Nucleus accumbens (tissue), 56 donors: Measurements from ENCODE around the gene NSFL1C.
A peak's percentile ranks its signal among the peaks of the same experiment; 100 is the strongest.
"Not testable (repeated sequence)": the region's sequence is repeated elsewhere in the genome, so short reads cannot be mapped to it uniquely, and the experiment has no call there.

Experiments
- DNase-seq, 56 donors: peaks; one replicate each; lab custom pipeline; 2025; lab: John Stamatoyannopoulos, UW

Gene NSFL1C

DNA sequence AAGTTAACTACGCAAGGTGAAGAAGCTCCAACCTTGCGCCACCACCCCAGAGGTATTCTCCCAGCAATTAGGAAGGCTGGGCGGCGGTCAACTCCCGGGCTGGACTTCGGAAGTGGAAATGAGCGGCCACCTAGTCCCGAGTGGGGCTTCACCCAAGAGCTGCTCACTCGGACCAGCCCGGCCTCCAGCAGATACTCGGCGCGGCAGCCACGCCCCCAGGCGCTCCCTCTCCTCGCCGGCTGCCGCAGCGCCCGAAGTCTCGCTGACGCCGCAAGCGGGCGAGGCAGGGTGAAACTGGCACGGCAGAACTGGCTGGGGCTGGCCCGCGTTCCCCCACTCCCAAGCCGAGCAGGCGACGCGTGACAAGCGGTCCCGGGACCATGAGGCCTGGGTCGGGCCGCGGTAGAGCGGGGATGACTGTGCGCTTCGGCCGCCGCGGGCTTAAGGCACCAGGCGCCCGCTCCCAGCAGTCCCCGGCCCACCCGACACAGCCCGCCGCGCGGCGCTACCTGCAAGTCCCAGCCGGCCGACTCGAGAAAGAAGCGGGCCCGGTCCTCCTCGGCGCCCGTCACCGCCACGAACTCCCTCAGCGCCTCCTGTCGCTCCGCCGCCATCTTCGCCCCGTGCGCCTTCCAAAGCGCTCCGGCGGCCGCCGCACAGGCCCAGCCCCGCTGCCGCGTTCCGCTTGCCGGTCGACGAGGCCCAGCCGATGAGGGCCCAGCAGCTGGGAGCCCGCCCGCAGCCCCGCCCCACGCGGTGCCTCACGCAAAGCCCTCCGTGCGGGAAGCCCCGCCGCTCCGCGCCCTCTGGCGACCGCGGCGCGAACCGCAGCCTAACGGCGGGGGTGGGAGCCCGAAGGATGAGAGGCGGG is at the start of gene NSFL1C:
NSFL1C (minus strand) TSS at position 639 of the 871 bp plus-strand sequence; CDS start at position 614, 25 bp downstream.
- peak in 55 of 56 donors; percentile 22 to 97 (median 90) for DNase-seq

DNA sequence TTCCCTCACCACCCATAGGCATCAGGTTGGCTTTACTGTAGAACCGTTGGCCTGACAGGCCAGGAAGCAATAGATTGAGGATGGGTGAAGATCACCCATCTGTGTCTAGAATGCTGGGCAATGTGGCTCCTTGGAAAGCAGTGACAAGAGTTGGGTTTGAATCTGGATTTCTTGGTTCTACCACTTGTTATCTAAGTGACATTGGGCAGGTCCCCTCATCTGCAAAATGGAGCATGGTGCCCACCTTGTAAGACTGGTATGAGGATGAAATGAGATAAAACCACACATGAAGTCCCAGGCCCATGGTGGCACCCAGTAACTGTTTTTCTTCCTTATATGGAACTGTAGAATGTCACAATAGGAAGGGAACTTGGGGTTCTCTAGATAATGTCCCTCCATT is 47.2 kb upstream of the NSFL1C start:
- no peak for DNase-seq

DNA sequence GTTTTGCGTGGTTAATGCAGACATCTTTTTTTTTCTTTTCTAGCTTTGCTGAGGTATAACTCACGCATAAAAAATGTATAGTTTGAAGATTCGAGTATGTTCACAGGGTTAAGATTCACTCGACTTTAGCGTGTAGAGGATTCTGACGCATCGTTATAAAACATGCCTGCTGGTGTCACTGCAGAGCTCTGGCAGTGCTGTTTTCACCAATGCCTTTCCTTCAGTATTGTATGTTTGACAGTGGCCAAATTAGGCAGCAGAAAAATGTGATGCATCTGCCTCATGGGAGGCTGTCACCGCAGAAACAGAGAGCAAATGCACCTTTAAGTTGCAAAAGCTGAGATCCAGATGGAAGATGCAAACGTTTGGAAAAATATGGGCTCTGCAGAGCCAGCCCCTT is 42.6 kb upstream of the NSFL1C start:
- DNase-seq, result peak in 17 of 56 donors; percentile 3 to 55 (median 19)

DNA sequence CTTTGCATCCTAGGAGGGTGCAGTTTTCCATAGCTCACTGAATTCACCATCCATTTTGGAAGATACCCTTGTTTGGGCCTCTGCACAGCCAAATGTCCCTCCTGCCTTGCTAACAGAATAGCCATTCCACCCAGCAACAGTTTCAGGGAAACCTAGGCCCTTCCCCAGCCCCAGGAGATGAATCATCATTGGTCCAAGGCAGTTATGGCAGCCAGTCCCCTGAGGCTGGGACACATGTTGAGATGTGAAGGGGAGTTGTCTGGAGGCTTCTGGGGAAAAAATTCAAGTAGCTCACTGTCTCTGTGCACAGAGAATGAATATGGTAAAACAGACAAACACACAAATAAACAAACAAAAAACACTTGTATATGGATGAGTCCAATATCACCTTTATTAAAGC is 41.9 kb upstream of the NSFL1C start:
- no peak for DNase-seq

DNA sequence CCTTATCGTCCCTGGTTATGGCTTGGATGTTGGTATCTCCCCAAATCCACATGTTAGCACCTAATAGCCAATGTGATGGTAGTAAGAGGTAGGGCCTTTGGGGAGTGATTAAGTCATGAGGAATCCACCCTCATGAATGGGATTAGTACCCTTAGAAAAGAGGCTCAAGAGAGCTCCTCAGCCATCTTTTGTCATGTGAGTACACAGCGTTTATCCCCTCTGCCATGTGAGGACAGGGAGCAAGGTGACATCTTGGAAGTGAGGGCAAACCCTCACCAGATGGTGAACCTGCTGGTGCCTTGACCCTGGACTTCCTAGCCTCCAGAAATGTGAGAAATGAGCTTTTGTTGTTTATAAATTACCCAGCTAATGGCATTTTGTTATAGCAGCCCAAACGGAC is 40.6 kb upstream of the NSFL1C start:
- DNase-seq, result no peak

DNA sequence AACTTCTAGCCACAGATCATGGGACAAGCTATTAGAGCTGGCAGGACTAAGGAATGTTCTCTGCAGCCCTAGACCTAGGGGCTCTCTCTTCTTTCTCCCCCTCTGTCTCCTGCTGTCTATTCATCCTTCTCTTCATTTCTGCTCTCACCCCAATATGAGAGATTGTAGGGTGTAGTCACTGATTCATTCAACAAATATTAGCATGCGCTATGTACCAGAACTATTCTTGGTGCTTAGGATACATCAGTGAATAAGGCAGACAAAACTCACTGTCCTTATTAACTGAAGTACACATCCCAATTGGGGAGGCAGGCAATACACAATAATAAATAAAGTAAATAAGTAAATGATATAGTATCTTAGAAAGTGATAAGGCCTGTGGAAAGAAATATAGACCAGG is 39.2 kb upstream of the NSFL1C start:
- no peak for DNase-seq

DNA sequence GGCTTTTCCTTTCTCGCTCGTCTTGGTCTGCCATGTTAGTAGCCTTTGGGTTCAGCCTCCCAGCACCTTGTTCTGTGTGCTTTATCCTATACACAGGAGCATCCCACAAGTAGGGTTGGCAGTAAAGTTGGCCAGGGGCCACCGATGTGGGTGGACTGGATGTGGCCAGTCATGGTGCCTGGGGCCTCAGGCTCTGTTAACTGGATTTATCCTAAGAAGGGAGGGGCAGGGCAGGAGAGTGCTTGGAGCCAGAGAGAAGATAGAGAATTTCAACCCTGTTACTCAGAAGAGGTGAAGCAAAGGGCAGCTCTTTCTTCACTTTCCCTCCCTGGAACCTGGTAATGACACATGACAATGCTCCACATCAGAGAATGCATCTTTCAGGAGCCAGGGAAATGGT is 38.7 kb upstream of the NSFL1C start:
- DNase-seq, result no peak

DNA sequence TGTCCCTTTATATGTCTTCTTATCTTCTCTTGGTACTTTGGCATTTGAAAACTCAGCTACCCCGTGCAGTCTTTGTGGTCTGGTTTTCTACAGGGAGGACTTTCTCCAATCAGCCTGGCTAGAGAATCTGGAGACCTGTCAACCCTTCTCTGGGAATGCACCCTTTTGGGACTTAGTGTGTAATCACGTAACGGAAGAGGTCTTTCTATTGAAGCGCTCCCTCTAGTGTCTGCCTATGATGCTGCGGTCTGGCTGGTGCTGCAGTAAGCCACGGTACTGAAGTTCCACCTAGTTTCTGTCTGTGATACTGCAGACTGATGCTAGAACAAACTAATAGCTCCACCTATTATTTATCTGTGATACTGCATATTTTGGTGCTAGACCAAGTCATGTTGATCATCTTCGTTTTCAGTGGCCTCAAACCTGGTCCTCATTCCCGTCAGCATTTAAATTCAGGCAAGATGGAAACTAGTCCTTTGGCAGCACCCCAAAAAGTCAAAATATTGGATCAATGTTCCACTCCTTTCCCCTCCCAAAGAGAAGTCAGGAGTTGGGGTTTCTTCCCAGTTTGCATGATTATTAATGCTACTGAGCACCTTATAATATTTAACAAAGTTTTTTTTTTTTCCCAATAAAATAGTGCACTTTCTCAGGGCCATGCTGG is 37.0 kb upstream of the NSFL1C start:
- DNase-seq, result peak in 44 of 56 donors; percentile 4 to 77 (median 39)

DNA sequence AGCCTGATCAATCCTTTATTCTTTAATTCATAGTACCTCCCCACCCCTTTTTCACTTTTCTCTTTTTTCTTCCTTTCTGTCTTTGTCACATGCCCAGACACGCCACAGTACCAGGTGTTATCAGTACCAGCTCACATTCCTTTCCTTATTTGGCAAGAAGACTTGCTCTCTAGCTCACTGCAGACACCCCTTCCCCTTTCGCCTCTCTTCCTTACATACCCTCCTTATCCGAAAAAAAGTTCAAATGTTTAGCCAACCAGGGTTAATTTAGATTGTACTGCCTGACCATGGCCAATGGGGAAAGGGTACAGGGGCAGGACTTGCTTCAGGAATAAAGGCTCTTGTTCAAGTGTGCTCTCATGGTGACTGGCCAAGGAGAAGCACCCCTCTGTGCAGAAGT is 33.8 kb upstream of the NSFL1C start:
- DNase-seq, result no peak

DNA sequence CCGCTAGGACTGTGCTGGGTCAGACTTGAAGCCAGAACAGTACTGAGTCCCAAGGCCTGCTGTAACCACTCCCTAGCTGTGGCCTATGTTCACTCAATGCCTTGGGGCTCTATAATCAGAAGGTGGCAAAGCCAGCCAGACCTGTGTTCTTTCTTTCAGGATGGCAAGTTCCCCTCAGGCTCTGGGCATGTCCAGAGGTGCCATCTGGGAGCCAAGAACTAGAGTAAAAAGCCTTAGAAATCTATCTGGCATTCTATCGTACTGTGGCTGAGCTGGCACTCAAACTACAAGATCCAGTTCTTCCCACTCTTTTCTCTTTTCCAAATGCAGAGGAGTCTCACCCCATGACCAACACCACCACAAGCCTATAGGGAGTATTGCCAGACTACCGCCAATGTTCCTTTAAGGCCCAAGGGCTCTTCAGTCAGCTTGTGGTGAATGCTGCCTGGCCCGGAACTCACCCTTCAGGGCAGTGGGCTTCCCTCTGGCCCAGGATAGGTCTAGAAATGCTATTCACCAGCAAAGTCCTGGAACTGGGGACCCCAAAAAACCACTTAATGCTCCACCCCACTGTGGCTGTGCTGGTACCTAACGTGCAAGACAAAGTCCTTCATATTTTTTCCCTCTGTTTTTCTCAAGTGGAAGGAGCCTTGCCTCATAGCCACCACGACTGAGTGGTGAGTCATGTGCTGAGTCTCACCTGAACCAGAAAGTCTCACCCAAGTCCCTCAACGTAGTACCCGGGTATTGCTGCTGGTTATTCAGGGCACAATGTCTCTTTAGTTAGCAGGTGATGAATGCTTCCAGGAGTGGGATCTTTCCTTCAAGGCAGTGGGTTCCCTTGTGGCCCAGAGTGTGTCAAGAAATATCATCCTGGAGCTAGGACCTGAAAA is 33.1 kb upstream of the NSFL1C start:
- DNase-seq, result no peak

DNA sequence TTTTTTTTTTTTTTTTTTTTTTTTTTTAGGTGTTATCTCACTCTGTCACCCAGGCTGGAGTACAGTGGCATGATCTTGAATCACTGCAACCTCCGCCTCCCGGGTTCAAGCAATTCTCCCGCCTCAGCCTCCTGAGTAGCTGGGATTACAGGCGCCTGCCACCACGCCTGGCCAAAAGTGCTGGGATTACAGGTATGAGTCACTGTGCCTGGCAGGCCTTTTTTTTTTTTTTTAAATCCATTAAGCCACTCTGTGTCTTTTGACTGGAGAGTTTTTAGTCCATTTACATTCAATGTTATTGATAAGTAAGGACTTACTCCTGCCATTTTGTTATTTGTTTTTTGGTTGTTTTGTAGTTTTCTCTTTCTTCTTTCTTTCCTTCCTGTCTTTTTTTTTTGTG is 30.7 kb upstream of the NSFL1C start:
- DNase-seq, result not testable (repeated sequence)

DNA sequence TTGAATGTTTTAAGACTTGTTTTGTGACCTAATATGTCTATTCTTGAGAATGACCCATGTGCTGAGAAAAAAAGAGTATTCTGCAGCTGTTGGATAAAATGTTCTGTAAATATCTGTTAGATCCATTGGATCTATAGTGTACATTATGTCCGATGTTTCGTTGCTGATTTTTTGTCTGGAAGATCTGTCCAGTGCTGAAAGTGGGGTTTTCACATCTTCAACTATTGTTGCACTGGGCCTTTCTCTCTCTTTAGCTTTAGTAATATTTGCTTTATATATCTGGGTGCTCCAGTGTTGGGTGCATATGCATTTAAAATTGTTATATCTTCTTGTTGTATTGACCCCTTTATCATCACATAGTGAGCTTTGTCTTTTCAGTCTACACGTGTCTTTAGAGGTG is 30.3 kb upstream of the NSFL1C start:
- no peak for DNase-seq

DNA sequence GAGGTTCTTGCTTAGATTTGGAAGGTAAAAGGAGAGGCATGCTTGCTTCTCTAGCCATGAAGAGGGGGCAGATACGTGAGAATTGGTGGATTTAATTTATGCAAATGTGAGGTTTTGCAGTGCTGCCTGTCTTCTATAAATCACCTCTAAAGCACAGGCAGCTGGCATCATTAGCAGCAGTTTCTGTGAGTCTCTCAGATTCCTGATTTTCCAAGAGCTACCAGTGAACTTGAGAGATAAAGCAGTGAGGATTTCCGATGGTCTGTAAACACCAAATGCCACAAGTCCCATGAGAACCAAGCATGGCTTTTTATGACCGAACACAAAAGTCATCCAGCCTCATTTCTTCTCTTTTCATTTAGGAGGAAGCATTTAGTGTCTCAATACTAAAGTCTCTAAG is 27.8 kb upstream of the NSFL1C start:
- DNase-seq, result no peak

DNA sequence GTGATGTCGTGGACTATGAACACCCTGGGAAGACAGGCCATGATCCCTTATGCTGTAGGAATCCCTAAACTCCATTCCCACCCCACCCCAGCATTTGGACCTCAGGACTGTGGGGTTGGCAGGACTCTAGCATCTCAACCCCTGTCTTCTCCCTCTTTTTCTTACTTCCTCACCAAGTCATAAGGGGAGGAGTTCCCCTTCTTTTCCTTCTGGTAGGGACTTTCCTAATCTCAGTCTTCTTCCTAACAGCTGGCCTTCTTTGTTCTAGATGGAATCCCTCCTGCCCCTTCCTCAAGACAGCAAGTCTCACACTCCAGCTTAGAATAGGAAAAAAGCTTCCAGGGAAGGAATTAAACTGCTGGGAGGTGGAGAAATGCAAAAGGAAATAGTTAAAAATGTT is 26.9 kb upstream of the NSFL1C start:
- no peak for DNase-seq

DNA sequence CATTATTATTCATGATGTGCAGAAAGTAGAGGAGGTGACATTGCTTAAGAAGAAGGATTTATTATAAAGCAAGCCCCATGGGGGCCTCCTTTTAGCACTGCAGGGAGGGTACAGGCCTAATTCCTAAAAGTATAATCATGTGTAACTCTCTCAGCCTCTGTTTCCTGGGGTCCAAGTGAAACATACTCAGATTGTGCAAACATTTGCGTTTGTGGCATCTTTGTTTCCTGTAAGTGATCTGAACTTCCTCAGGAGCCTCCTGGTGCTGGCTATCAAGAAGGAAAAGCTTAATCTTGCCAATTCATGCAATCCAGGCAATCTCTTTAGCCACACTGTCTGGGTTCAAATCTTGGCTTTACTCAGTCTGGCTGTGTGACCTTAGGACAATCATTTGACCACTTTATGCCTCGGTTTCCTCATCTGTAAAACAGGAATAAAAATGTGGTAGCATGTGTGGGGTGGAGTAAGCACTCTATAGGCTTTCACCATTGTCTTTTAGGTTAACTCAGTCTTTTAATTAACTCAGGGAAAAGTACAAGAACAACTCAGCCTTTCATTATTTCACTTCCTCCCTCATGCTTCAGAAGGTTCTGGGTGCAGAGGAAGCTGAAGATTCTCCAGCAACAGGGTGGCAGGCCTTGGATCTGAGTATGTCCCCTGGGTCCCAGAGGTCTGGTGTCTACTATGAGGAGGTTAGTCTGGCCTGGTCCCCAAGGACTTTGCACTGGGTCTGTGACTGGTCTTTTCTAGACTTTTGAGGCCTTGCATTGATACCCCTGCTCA is 25.4 kb upstream of the NSFL1C start:
- DNase-seq, result no peak

DNA sequence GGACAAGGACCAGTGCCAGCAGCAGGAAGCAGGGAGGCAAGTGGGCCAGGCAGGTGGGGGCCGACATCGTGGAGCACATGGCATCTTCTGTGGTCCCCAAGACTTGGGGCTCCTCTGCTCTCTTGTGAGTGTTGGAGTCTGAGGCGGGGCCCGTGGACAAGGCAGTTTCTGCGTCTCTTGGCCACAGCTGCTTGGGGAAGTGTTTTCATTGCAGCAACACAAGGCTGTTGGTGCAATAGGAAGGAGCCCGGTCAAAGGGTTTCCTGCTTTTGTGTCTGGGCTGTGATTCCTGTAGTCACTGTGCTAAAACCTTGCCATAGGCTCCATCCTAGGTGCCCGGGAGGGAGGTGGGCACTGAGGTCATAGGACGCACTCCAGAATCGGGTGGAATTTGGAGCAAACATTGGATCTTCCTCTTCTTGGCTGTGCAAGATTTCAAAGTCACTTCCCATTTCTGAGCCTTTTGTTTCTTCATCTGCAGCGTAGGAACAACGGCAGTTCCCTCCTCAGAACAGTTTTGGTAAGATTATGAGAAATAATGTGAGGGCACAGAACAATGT is 24.7 kb upstream of the NSFL1C start, which contains the start of gene SIRPB2:
SIRPB2 (minus strand) TSS at position 140 of the 560 bp plus-strand sequence; CDS start at position 79, 61 bp downstream.
- peak in 9 of 56 donors; percentile 2 to 25 (median 16) for DNase-seq

DNA sequence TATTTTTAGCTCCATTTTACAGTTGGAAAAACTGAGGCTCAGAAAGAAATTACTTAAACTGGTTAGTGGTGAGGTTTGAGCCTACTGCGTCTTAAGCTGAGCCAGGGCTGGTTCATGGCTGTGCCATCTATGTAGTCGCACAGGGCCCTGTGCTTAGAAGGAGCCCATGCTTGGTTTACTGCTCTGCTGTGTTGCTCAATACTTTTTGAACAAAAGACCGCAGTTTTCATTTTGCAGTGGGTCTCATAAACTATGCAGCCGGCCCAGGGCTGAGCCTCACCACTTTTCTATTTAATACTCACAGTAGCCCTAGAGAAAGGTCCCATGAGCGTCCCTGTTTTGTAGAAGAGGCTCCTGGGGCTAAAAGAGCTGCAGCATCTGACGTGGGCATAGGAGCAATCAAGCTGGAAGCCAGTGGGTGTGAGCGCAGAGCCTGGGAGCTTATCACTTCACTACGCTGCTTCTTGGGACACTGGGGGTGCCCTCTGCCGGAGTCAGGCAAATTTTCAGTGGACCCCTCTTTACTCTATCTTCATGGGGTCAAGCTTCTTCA is 24.1 kb upstream of the NSFL1C start:
- no peak for DNase-seq

DNA sequence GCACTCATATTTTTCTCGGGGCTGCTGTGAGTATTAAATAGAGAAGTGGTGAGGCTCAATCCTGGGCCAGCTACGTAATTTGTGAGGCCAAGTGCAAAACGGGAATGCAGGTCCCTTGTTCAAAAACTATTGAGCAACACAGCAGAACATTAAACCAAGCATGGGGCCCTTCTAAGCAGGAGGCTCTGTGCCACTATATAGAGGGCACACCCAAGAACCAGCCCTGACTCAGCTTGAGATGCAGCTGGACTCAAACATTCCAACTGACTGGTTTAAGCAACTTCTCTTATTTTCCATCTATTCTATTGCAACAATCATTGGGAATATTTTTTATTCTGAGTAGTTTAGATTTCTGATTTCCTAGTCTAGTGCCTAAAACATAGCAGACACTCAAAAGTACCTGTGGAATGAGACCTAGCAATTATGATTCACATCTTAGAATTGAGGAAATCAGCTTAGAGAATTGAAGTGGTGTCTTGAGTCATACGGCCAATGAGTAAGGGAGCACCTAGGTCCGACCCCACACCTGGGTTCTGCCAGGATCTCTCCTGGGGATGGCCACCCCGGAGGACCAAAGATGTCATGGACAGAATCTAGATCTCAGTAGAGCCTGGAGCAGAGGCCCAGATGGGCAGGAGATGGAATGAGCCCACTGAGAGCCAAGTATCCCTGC is 23.3 kb upstream of the NSFL1C start:
- DNase-seq, result no peak

DNA sequence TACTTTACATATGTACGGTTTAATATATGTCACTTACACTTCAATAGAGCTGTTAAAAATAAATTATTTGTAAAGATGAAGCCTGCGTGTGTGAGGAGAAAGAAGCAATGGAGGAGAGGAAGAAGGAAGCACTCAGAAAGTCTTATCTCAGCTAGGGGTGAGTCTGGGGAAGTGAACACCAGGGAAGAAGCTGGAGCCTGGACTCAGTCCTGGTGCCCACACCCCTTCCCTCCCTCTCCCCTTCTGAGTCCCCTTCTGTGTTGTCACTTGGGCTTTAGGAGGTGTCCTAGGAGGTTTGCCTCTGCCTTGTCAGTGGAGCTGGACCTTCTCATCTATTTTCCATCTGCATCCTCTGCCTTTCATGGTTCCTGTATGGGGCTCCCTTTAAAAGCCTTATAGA is 22.7 kb upstream of the NSFL1C start:
- no peak for DNase-seq
